Uterine smooth muscle cell (primary cell): Measurements from ENCODE around the gene GFOD1. TPM values are rescaled to one million over a fixed set of nuclear protein-coding genes. Genes with fewer than 3 reads are reported as not detected.

ENCODE experiments used
- total RNA-seq: library from RNA; depleted of rRNA; stranded (reverse); fragments of >200 nt; gene quantifications from 2 replicates; pipeline ENCODE4 v1.2.3, GENCODE V29; 2014

Gene GFOD1, protein sequence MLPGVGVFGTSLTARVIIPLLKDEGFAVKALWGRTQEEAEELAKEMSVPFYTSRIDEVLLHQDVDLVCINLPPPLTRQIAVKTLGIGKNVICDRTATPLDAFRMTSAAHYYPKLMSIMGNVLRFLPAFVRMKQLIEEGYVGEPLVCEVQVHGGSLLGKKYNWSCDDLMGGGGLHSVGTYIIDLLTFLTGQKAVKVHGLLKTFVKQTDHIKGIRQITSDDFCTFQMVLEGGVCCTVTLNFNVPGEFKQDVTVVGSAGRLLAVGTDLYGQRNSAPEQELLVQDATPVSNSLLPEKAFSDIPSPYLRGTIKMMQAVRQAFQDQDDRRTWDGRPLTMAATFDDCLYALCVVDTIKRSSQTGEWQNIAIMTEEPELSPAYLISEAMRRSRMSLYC
- 2.4 and 3.5 TPM in 2 replicates for total RNA-seq

DNA sequence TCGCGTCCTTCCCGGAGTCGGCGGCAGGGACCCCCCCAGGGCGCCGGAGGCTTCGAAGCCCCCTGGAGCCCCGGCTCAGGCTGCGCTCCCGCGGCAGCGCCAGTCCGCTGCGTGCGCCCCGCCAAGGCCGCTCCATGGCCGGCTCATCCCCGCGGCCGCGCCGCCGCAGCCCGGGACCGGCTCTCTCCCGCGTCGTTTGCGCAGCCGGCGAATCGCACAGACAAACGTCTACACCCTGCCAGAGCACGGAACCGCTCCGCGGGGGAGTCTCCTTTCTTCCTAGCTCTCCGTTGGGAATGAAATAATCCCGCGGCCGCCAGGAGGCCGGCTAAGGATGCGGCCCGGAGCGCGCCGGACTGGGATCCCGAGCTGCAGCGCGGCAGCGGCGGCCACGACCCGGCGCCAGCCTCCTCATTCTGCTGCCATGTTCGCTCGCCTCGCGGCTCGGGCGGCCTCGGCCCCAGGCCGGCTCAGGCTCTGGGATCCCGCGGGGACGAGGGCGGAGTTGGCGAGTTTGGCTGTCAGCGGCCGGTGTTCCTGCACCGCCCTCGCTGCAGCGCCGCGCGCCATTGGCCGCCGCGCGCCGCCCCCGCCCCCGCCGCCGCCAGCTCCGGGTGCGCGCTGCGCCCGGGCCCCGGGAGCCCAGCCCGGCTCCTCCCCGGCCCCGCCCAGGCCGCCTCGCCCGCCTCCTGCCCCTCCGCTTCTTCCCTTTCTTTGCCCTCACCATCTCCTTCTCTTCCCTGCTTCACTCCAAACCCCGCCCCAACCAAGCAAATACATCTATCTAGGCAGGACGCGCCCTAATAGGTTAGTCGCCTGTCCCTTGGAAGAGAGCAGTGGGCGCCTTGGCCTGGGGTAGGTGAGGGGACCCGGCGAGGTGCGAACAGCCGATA, at the start of gene GFOD1:
Gene GFOD1, minus strand, starts transcription at position 479 of the 893 bp plus-strand sequence. CDS start 710 bp downstream, outside the sequence.

DNA sequence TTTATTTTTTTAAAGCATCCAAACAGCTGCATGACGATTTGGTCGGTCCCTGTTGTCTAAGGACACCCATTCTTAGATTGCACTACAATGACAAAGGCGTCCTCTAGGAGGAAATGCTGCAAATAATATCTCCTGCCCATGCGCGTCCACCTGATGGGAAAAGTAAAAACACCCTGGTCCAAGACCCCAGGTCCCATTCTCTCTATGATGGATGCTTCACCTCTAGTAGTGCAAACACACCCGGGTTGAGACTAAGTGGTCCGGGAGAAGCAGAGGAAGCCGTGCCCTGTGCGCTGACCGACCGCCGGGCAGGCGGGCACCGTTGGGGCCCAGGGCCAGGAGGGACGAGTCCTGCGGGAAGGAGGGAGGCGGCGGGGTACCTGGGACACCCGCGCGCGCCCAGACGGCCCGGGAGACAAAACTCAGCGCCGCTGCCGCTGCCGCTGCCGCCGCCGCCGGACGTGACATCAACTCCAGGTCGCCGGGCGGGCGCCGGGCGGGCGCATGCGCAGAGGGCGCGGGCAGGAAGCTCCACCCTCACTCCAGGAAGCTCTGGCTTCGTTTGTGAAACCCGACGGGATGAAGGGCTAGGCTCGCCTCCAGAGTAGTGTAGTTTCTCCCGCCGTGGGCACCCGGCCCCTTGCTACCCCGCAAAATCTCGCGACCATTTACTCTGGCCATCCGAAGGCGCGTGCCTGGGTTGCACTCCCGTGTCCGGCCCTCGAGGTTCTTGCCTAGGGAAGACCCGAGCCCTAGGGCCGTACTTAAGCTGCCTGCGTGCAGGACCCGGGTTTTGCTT, 159.1 kb downstream of the GFOD1 start, which contains the start of gene TBC1D7:
Gene TBC1D7, minus strand, starts transcription at position 462 of the 799 bp plus-strand sequence. CDS start 1,639 bp downstream, outside the sequence.

Other genes with a start within 250 kb of the GFOD1 start
- 14.1 and 16.4 TPM in 2 replicates for gene TBC1D7, start 159.1 kb downstream of the GFOD1 start, total RNA-seq
- 5.9 and 9.4 TPM in 2 replicates for gene SIRT5, start 87.0 kb upstream of the GFOD1 start, total RNA-seq
- 90.0 and 102 TPM in 2 replicates for gene NOL7, start 127.7 kb upstream of the GFOD1 start, total RNA-seq
- gene RANBP9, start 224.2 kb upstream of the GFOD1 start, total RNA-seq: 31.1 and 33.7 TPM in 2 replicates